Ishikawa (cell line): ENCODE results near the gene CUL9.

Experiments
- EP300 ChIP-seq: IDR thresholded peaks from 2 replicates; pipeline ENCODE4 v1.6.1; 2012; ENCODE audit warnings: borderline replicate concordance
- FOXM1 ChIP-seq: IDR thresholded peaks from 2 replicates; pipeline ENCODE4 v1.6.1; 2012; ENCODE audit warnings: low read depth, borderline replicate concordance
- NFIC ChIP-seq: IDR thresholded peaks from 2 replicates; pipeline ENCODE4 v1.6.1; 2012
- TAF1 ChIP-seq: IDR thresholded peaks from 2 replicates; pipeline ENCODE4 v1.6.1; 2012; ENCODE audit warnings: low read depth, mild to moderate bottlenecking

DNA sequence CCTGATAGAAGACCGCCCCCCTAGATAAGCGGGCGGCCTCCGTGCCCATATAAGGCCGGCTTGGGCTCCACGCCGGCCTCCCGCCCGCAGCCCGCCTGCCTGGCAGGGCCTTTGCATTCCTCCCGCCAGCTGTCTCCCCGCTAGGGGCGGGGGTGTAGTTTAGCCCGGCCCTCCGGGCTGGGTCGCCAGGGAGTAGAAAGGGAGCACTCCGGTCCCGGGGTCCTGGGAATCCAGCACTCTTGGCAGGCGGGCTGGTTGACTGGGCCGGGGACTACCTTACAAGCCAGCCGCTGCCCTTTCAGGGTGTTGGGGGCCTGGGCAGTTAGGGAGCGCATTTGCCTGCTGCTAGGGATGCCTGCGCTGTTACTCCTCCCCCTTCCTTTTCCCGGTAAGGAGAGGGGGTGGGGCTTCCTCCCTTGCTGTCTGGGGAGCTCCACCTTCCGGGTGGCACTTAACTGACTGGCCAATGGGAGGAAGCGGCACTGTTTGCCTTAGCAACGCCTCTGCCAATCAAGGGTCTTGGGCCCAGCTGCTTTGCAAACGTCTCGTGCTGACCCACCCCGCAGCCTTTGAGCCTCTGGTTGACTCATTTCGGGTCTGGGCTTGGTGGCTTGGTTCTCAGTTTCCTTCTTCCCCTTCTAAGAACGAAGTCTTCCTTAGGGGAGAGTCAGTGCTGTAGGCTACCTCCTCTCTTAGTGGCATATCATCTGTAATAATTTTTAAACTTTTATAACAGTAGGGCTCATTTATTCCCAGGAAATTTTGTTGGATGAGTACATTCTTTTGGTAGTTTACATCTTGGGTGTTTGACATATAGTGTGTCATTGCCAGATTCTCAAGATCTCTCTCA is 7.5 kb upstream of the CUL9 start:
- TF ChIP-seq NFIC = peak; percentile 65
- 0 out of 2 replicates have a peak, but pooled peaks have one; percentile 14 for TF ChIP-seq TAF1
- no peak for TF ChIP-seq FOXM1
- no peak for TF ChIP-seq EP300
